T-helper 2 cell treated with Interferon-gamma antibody and Interleukin-4, amounts not matched to agents 100 ng/mL and 5 ng/mL, for 36 hours (primary cell): ENCODE results near the gene NCAM2. TPM values are rescaled to one million over a fixed set of nuclear protein-coding genes. Genes with fewer than 3 reads are reported as not detected.

ENCODE experiments used
- intact Hi-C: fragments of 100-400 bp; cut with micrococcal nuclease; formaldehyde crosslinking; loops from one replicate; pipeline ENCODE4 v1.15.1; 2023
- total RNA-seq: library from RNA; stranded (reverse); gene quantifications from 2 replicates; pipeline ENCODE4 v1.2.3, GENCODE V29; 2022

The NCAM2 gene
- total RNA-seq, 1 donor from 2014 or later: 0.02 TPM

DNA sequence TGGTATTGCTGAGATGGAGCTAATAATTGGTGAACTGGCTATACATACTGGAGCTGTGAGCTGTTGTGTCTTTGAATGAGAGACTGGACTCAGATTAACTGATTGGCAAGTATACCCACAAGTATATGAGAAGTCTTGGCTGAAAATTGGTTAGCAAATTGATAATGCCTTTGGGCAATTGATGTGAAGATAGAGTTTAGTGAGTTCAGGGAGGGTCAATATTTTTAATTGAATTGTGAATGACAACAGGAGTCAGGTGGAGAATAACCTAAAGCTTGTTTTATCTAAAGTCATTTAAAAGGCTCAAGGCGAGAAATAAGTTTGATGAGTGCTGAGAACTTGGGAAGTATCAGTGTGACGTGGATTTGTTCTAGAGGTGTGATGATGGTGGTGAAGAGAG is 27.5 kb downstream of the NCAM2 start:
- intact Hi-C loops: no loop called here

GRCh38 chr21:21028275-21028820 is 30.1 kb downstream of the NCAM2 start:
- intact Hi-C loops: no loop called here

- intact Hi-C loops: no loop called here
These were observed 31.0 kb downstream of the NCAM2 start for GRCh38 chr21:21029164-21029563.

GRCh38 chr21:21030311-21030710 is 32.1 kb downstream of the NCAM2 start:
- intact Hi-C loops: no loop called here

DNA sequence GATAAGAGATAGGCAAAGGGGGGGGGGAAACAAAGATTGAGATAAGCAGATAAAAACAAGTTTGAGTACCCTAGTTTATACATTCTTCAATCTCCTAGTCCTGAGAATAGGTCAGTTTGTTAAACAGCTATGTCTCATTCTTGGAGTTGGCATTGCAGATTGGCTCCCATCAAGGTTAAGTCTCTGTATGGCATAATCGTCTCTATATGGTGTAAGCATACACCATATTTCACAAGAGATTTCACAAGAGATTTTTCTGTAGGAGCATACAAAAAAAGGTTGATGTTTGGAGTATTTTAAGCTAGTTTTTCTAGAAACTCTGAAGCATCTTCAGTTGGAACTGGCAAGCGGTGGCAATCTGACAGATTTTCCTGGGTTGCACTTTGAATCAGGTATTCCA is 35.8 kb downstream of the NCAM2 start:
- intact Hi-C loops: no loop called here

GRCh38 chr21:21039624-21040170 is 41.5 kb downstream of the NCAM2 start:
- intact Hi-C loops: no loop called here

- intact Hi-C loops: no loop called here
These were observed 47.3 kb downstream of the NCAM2 start for GRCh38 chr21:21045518-21045917.

DNA sequence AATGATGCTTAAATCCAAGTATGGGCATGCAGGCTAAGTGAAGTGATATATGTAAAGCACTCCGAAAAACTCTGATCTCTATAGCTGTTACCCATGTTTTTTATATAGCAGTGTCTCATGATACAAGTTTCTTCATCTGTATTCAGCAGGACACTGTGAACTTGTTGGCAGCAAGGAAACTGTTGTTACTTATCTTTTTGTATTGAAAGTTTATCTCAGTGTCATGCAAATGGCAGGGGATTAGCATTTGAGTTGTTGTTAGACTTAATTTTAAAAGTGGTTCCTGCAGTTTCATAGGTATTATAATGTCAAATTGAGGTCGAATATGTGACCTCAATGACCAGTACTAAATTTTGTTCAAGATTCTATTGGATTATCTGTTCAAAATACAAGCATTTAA is 47.9 kb downstream of the NCAM2 start:
- intact Hi-C loops: no loop called here

DNA sequence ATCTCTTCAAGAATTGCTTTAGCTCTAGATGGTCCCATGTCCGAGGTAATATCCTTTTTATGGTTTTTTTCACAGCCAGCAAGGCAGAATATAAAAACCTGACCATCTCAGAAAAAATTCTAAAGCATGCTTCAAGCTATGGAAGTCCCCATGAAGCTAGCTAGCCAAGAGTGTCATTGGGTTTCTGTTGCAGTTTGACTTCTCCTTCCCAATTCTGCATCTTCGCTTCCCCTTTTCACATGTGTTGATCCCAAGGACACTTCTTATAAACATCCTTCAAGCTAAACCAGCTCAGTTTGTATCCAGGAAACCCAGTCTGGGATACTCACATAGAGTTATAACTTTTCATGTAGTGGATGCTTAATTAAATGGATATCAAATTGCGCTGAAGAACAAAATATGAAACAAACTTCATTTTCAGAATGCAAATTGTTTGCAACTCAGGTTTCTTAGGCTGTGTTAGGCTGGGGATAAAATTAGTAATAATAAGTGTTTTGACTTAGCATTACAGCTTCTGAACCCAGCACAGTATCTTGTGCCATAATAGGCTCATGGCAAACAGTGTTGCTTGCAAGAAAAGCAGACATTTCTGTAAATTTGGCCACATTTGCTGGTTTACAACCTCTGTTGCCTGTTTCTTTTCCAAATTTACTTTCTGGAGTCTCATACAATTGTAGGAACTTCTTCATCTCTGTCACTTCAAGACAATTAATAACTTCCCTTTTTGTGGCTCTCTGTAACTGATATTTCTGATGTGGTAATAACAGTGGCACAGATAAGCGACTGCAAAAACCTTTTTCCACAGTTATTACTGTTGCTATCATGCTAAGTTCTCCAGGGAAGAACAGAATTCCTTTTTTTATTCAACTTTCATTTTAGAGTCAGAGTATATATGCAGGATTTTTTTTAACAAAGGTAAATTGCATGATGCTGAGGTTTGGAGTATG is 53.2 kb downstream of the NCAM2 start:
- intact Hi-C loops: no loop called here

GRCh38 chr21:21052672-21053071 is 54.5 kb downstream of the NCAM2 start:
- intact Hi-C loops: no loop called here

GRCh38 chr21:21057349-21058062 is 59.3 kb downstream of the NCAM2 start:
- intact Hi-C loops: no loop called here

DNA sequence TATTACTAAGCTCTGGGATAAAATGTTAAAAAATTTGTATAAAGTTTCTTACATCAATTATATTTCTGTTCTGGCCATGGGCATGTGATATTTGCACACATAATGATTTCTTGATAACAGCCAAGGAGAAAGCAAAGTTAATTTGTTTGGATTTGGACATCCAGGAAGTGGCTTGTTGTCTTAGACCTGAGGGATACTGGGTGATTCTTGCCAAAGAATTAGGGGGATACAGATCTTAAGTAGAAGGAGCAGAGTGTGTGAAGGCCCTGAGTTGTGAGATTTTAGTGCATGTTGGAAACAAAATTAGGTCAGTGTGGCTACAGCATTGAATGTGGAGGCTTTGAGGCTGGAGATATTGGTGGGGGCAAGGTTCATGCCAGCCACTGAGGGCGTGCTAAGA is 65.6 kb downstream of the NCAM2 start:
- intact Hi-C loops: no loop called here

DNA sequence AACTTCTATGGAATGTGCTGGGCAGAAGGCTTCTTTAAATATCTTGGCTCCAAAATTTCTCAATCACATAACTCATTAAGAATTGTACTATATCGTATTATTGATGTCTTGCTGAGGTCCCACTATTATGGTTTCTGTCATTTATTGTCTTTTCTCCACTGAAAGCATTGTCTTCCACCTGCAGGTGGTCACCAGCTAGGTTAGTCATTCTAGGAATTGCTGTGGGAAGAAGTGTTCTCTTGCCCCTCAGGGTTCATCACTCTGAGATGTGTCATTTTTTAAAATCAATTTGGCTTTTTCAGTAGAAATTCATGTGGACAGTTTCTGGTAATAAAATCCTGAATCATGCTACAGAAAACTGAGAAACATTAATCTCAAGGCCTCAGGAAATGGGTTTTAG is 66.1 kb downstream of the NCAM2 start:
- intact Hi-C loops: no loop called here

DNA sequence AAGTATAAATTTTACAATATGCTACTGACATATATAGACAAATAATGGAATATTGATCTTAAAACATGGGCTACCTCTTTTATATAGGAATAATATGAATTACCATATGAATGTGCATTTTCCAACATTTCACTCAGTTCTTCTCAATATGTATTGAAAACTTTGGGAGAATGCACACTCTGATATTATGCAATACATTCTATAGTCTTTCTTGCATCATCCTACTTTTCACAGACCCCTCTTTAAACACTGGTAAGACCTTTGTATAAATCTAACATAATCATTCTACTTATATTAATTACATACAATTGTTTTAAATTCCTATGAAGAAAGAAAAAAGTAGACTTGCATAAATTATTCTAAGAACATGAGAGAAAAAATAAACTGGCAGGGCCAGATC is 69.2 kb downstream of the NCAM2 start:
- intact Hi-C loops: no loop called here

DNA sequence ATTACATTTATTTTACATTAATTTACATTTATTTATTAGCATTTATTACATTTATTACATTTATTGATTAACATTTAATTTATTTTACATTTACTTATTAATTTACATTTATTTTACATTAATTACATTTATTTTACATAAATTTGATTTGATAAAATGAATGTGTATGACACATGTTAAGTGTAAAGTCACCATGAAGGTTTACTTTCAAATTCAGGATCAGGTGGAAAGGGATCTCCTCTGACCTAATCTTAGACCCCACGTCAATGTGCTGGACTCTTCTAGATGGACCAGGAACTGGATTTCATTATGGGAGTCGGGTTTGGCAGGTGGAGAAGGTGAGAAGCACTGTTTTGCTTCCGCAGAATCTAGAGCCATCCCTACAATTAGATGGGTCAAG is 76.1 kb downstream of the NCAM2 start:
- intact Hi-C loops: no loop called here

GRCh38 chr21:21076051-21076450 is 77.8 kb downstream of the NCAM2 start:
- intact Hi-C loops: no loop called here

DNA sequence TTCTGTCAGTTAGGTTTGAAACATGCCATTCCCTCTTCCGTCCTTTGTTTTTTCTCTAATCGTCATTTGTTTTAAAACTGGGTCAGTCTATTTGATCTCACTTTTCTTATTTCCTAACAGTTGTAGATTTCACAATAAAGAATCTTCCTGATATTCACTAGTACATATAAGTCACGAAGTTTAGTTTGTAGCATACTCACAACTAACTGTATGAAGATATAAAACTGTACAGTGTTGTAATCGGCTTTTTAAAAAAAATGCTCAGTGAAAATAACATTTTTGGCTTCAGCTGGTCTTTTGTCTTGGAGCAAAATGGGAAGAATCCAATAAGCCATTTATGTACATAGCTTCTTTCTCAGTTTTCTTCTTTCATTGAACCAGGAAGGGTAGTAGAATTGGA is 78.3 kb downstream of the NCAM2 start:
- intact Hi-C loops: no loop called here

DNA sequence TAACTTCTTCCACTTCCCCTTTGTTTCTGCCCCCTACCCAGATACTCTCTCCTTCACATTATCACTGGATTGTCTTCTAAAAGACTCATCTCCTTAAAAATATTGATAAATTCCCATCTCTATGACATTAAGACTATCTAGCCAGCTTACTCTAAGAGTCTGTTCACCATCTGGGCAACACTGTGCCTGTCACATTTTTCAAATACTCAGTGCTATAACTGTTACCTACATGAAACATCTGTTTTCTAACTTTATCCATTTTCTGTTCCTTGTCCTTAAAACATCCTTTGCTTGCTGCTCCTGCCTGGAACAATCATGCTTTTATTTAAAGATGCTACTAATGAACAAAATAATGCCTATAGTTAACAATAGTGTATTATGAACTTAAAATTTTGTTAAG is 81.4 kb downstream of the NCAM2 start:
- intact Hi-C loops: no loop called here

- intact Hi-C loops: no loop called here
These were observed 86.0 kb downstream of the NCAM2 start for GRCh38 chr21:21084179-21084578.

DNA sequence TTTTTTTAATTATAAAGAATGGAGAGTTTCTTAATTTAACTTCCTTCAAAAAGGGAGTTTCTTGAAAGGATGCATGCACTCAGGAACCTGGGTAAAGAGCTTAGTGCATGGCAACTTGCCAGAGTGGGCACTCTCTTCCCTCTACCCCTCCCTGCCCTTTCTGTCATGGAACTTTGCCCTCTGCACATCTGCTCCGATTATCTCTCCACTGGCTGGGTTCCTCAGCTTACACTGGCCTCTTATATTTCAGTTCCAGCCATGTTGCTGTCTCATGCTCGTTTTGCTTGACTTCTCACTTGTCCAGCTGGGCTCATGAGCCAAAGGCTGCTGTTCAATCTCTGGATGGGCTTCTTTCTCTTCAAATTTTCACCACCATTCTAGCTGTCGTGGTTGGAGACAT is 87.0 kb downstream of the NCAM2 start:
- intact Hi-C loops: no loop called here

- intact Hi-C loops: no loop called here
These were observed 98.7 kb downstream of the NCAM2 start for GRCh38 chr21:21096956-21097355.

GRCh38 chr21:21097466-21097865 is 99.3 kb downstream of the NCAM2 start:
- intact Hi-C loops: no loop called here
